ENCODE results near the gene METTL27. TPM values are rescaled to one million over a fixed set of nuclear protein-coding genes. Genes with fewer than 3 reads are reported as not detected.
A peak's percentile ranks its signal among the peaks of the same experiment; 100 is the strongest.

Gene METTL27
- total RNA-seq, 4 donors from 2014 or later: 2.1 to 20.4 (median 11.7) TPM

DNA sequence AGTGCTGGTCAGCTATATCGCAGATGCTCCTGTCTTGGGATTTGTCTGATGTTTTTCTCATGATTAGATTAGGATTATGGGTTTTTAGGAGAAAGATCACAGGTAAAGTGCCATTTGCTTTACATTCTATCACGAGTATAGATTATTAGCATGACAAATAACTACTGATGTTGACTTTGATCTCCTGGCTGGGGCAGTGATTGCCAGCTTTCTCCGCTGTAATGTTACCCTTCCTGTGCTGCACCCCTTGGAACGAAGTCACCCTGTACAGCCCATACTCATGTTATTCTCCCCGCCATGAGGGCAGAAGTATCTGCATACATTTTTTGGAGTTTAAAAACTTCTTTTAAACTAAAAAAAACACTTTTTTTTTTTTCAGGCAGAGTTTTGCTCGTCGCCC lies 22.3 kb downstream of the METTL27 start:
- Histone ChIP-seq H3K9me3 (no peaks in the 10 kb centered on the region), H3K4me1 (peaks cover 0 to 20% (median 0%) of the 10 kb centered on the region in 4 donors), H3K27me3 (no peaks in the 10 kb centered on the region), H3K27ac (no peak overlapping the region), H3K4me3 (no peak overlapping the region), H3K36me3 (no peaks in the 10 kb centered on the region)
- TF ChIP-seq POLR2A (IDR thresholded peaks at IDR 0.05) (no peak), CTCF (IDR thresholded peaks at IDR 0.05) (no peak)
- DNase-seq: peak in 2 of 3 donors; percentile 6 to 39

GRCh38 chr7:73817121-73817520 lies 25.2 kb downstream of the METTL27 start:
- Histone ChIP-seq H3K27ac (no peak overlapping the region), H3K4me1 (no peaks in the 10 kb centered on the region), H3K9me3 (no peaks in the 10 kb centered on the region), H3K4me3 (no peak overlapping the region), H3K27me3 (no peaks in the 10 kb centered on the region), H3K36me3 (no peaks in the 10 kb centered on the region)
- TF ChIP-seq CTCF (IDR thresholded peaks at IDR 0.05): no peak
- TF ChIP-seq POLR2A (IDR thresholded peaks at IDR 0.05): no peak
- peak in 2 of 3 donors; percentile 32 to 34 for DNase-seq

DNA sequence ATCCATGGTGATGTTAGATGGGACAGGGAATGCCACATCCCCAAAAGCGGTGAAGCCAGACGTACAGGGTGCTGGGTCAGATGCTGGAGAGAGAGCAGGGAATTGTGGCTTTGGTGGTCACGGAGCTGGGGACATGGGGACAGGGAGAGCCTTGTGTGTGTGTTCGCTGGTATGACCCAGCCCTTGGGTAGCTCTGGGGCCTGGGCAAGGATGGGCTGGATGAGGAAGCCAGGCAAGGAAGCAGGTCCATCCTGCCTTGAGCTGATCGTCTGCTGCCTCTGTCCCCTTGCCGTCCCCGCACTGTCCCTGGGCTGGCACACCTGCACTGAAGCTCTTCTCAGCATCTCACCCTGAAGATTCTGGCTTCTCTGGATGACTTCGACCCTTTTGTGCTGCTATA lies 26.9 kb downstream of the METTL27 start:
- TF ChIP-seq CTCF (IDR thresholded peaks at IDR 0.05) (no peak), POLR2A (IDR thresholded peaks at IDR 0.05) (no peak)
- Histone ChIP-seq H3K4me3 (no peak overlapping the region), H3K9me3 (no peaks in the 10 kb centered on the region), H3K36me3 (no peaks in the 10 kb centered on the region), H3K27ac (no peak overlapping the region), H3K4me1 (peaks cover 0 to 2% (median 0%) of the 10 kb centered on the region in 4 donors), H3K27me3 (no peaks in the 10 kb centered on the region)
- DNase-seq: peak in 2 of 3 donors; percentile 27 to 31

DNA sequence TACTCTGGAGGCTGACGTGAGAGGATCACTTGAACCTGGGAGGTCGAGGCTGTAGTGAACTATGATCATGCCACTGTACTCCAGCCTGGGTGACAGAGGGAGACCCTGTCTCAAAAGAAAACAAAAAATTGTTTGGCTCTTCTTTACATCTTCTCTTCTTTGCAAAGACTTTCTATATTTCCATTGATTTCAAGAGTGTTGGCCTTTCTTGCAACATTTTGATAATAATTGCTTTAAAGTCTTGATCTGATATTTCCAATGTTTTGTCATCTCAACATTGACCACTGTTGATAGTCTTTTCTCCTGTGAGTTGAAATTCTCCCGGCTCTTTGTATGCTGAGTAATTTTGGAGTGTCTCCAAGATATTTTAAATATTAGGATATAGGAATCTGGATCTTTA lies 29.3 kb downstream of the METTL27 start:
- H3K27me3 ChIP-seq: no peaks in the 10 kb centered on the region
- DNase-seq: no peak
- H3K27ac ChIP-seq: no peak overlapping the region

GRCh38 chr7:73811760-73812168 lies 30.6 kb downstream of the METTL27 start:
- H3K4me3 ChIP-seq: no peak overlapping the region
- TF ChIP-seq CTCF (IDR thresholded peaks at IDR 0.05) (peak in 5 of 6 experiments; percentile 26 to 94 (median 89)), POLR2A (IDR thresholded peaks at IDR 0.05) (no peak)
- no peaks in the 10 kb centered on the region for H3K27me3 ChIP-seq
- DNase-seq: peak; percentile 32 to 89 (median 87)
- H3K4me1 ChIP-seq: peaks cover 0 to 6% (median 0%) of the 10 kb centered on the region in 4 donors
- H3K36me3 ChIP-seq: no peaks in the 10 kb centered on the region
- no peaks in the 10 kb centered on the region for H3K9me3 ChIP-seq
- H3K27ac ChIP-seq: peak overlapping the region in 1 of 4 donors; percentile 26

More for the DNA sequence above, 29.3 kb downstream of the METTL27 start:
- Histone ChIP-seq H3K4me3 (no peak overlapping the region), H3K36me3 (no peaks in the 10 kb centered on the region), H3K4me1 (peaks cover 0 to 6% (median 0%) of the 10 kb centered on the region in 4 donors), H3K9me3 (no peaks in the 10 kb centered on the region)
- TF ChIP-seq CTCF (IDR thresholded peaks at IDR 0.05) (no peak), POLR2A (IDR thresholded peaks at IDR 0.05) (no peak)

- Histone ChIP-seq H3K4me1 (peaks cover 0 to 6% (median 0%) of the 10 kb centered on the region in 4 donors), H3K4me3 (no peak overlapping the region), H3K27ac (peak overlapping the region in 1 of 4 donors; percentile 26), H3K36me3 (no peaks in the 10 kb centered on the region), H3K9me3 (no peaks in the 10 kb centered on the region), H3K27me3 (no peaks in the 10 kb centered on the region)
- DNase-seq: peak in 1 of 3 donors; percentile 47
- no peak for TF ChIP-seq CTCF (IDR thresholded peaks at IDR 0.05)
- no peak for TF ChIP-seq POLR2A (IDR thresholded peaks at IDR 0.05)
Observed at GRCh38 chr7:73810998-73811360, 31.3 kb downstream of the METTL27 start.
